Measurements from ENCODE around the gene MDGA2. TPM values are rescaled to one million over a fixed set of nuclear protein-coding genes. Genes with fewer than 3 reads are reported as not detected.
A peak's percentile ranks its signal among the peaks of the same experiment; 100 is the strongest.

MDGA2 gene
- total and polyA plus RNA-seq, 9 donors: 0.11 to 0.61 (median 0.30) TPM

DNA sequence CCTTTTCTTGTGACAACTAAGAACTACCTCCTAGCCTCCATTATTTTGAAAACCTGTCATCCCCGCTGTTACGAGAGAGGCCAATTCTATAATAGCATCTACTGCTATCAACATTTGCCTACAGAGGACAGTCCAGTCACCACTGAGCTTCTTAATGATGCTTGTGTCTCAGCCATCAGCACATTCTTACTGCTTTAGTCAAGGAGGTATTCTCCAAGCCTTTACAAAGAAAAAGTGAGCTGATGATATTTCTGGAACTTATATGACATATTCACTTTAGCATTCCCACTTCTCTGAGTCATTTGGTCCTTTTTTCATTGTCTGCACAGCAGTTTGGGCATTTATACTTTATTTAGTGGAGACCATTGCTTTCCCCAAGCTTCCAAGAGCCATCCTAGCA is 526.1 kb downstream of the MDGA2 start:
- Histone ChIP-seq H3K27ac (ENCODE audit: low read length) (no peak overlapping the region), H3K4me1 (ENCODE audit: control insufficient read depth, insufficient read depth, low read length) (no peaks in the 10 kb centered on the region), H3K36me3 (ENCODE audit: control insufficient read depth, insufficient read depth, low read length) (no peaks in the 10 kb centered on the region), H3K4me3 (ENCODE audit: low read length) (no peak overlapping the region), H3K9me3 (replicated peaks; ENCODE audit: control insufficient read depth, low read depth, low read length) (no peaks in the 10 kb centered on the region), H3K27me3 (ENCODE audit: control insufficient read depth, insufficient read depth, low read length) (no peaks in the 10 kb centered on the region)
- no peak for DNase-seq
- WGBS (ENCODE audit: insufficient coverage): 100% methylated on average over 2 of the region's 2 CpGs

DNA sequence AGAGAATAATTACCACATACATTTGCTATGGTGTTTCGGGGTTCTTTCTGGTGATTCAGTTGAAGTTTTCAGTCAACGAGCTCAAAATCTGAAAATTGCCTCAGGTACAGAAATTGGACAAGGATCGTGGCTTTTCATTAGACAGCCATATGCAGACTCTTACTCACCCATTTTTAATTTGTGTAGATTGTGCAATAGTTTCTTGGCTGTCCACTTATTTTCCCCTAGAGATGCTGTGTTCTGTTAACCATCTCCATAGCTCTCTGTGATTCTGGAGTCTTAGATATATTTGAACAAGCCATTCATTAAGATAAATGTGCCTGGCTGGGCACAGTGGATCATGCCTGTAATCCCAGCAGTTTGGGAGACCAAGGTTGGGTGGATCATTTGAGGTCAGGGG is 526.7 kb downstream of the MDGA2 start:
- H3K9me3 ChIP-seq (replicated peaks; ENCODE audit: control insufficient read depth, low read depth, low read length): no peaks in the 10 kb centered on the region
- no peaks in the 10 kb centered on the region for H3K36me3 ChIP-seq (ENCODE audit: control insufficient read depth, insufficient read depth, low read length)
- no peak for DNase-seq
- no peaks in the 10 kb centered on the region for H3K4me1 ChIP-seq (ENCODE audit: control insufficient read depth, insufficient read depth, low read length)
- H3K27ac ChIP-seq (ENCODE audit: low read length): no peak overlapping the region
- no CpG with 5 or more reads among the region's 3 CpGs for WGBS (ENCODE audit: insufficient coverage)
- H3K4me3 ChIP-seq (ENCODE audit: low read length): no peak overlapping the region
- H3K27me3 ChIP-seq (ENCODE audit: control insufficient read depth, insufficient read depth, low read length): no peaks in the 10 kb centered on the region

DNA sequence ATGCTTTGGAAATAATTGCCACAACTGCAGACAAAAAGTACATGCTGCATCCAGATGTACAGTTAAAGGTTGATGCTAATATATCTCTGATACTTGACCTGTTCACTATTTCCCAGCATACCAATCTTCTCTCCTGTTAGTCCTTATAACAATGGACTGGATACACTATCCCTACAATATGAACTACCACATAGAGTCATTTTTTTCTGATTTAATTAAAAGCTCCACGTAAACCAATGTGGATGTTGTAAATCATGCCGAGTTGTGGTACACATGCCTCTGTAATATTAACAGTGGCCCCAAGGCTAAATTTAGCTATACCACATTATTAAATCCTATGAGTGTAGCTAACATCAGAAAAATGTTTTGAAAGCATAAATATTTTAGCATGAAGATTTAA is 554.8 kb downstream of the MDGA2 start:
- H3K27ac ChIP-seq (ENCODE audit: low read length): no peak overlapping the region
- no peaks in the 10 kb centered on the region for H3K27me3 ChIP-seq (ENCODE audit: control insufficient read depth, insufficient read depth, low read length)
- no peaks in the 10 kb centered on the region for H3K9me3 ChIP-seq (replicated peaks; ENCODE audit: control insufficient read depth, low read depth, low read length)
- WGBS (ENCODE audit: insufficient coverage): no CpG with 5 or more reads among the region's 2 CpGs
- H3K4me1 ChIP-seq (ENCODE audit: control insufficient read depth, insufficient read depth, low read length): no peaks in the 10 kb centered on the region
- no peaks in the 10 kb centered on the region for H3K36me3 ChIP-seq (ENCODE audit: control insufficient read depth, insufficient read depth, low read length)
- DNase-seq: no peak
- H3K4me3 ChIP-seq (ENCODE audit: low read length): no peak overlapping the region

DNA sequence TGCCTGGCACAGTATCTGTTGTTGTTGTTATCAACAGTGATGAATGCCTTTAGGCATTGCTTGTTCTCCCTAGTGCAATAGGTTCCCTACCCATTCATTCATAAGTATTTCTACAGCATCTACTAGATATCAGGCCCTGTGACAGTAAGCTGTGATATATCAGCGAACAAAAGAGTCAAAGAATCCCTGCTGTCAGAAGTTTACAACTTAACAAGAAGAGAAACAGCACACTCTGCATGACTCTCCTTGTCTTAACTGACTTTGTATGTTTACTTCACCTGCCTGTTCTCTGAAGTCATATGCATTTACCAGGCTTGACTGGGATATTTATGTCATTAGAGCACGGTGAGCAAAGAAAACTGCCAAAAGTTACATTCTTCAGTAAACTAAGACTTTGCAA is 571.6 kb downstream of the MDGA2 start:
- H3K4me1 ChIP-seq (ENCODE audit: control insufficient read depth, insufficient read depth, low read length): no peaks in the 10 kb centered on the region
- H3K36me3 ChIP-seq (ENCODE audit: control insufficient read depth, insufficient read depth, low read length): no peaks in the 10 kb centered on the region
- no CpG with 5 or more reads among the region's 2 CpGs for WGBS (ENCODE audit: insufficient coverage)
- no peaks in the 10 kb centered on the region for H3K27me3 ChIP-seq (ENCODE audit: control insufficient read depth, insufficient read depth, low read length)
- H3K9me3 ChIP-seq (replicated peaks; ENCODE audit: control insufficient read depth, low read depth, low read length): no peaks in the 10 kb centered on the region
- DNase-seq: no peak
- no peak overlapping the region for H3K27ac ChIP-seq (ENCODE audit: low read length)
- H3K4me3 ChIP-seq (ENCODE audit: low read length): no peak overlapping the region

GRCh38 chr14:47102472-47102871 is 572.9 kb downstream of the MDGA2 start:
- H3K4me3 ChIP-seq (ENCODE audit: low read length): no peak overlapping the region
- 86% methylated on average over 3 of the region's 3 CpGs for WGBS (ENCODE audit: insufficient coverage)
- H3K27ac ChIP-seq (ENCODE audit: low read length): no peak overlapping the region
- no peaks in the 10 kb centered on the region for H3K36me3 ChIP-seq (ENCODE audit: control insufficient read depth, insufficient read depth, low read length)
- no peaks in the 10 kb centered on the region for H3K27me3 ChIP-seq (ENCODE audit: control insufficient read depth, insufficient read depth, low read length)
- no peak for DNase-seq
- no peaks in the 10 kb centered on the region for H3K9me3 ChIP-seq (replicated peaks; ENCODE audit: control insufficient read depth, low read depth, low read length)
- H3K4me1 ChIP-seq (ENCODE audit: control insufficient read depth, insufficient read depth, low read length): no peaks in the 10 kb centered on the region

- Histone ChIP-seq H3K27me3 (ENCODE audit: control insufficient read depth, insufficient read depth, low read length) (no peaks in the 10 kb centered on the region), H3K36me3 (ENCODE audit: control insufficient read depth, insufficient read depth, low read length) (no peaks in the 10 kb centered on the region), H3K4me1 (ENCODE audit: control insufficient read depth, insufficient read depth, low read length) (no peaks in the 10 kb centered on the region), H3K27ac (ENCODE audit: low read length) (no peak overlapping the region), H3K4me3 (ENCODE audit: low read length) (no peak overlapping the region), H3K9me3 (replicated peaks; ENCODE audit: control insufficient read depth, low read depth, low read length) (no peaks in the 10 kb centered on the region)
- WGBS (ENCODE audit: insufficient coverage): no CpG with 5 or more reads among the region's 1 CpG
- DNase-seq: no peak
These were observed 589.7 kb downstream of the MDGA2 start for GRCh38 chr14:47085678-47086077.

DNA sequence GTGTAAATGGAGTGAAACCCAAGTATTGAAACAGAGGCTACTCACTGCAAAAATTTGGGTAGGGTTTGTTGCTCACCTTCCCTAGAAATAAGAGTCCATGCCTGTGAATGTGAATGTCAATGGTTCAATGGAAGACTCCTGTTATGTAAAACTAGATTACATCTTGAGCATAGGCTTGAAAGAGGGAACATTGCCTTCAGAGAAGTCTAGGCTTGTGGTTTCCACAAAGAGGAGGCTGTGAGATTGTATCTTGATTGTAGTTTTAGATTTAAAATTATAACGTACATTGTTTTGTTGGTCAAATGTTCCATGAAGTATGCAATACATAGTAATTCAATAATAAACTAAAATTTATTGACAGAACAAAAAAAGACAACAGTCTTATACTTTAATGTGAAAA is 610.1 kb downstream of the MDGA2 start:
- H3K4me1 ChIP-seq (ENCODE audit: control insufficient read depth, insufficient read depth, low read length): no peaks in the 10 kb centered on the region
- H3K4me3 ChIP-seq (ENCODE audit: low read length): no peak overlapping the region
- no peak overlapping the region for H3K27ac ChIP-seq (ENCODE audit: low read length)
- H3K9me3 ChIP-seq (replicated peaks; ENCODE audit: control insufficient read depth, low read depth, low read length): no peaks in the 10 kb centered on the region
- DNase-seq: no peak
- WGBS (ENCODE audit: insufficient coverage): no CpG with 5 or more reads among the region's 1 CpG
- no peaks in the 10 kb centered on the region for H3K36me3 ChIP-seq (ENCODE audit: control insufficient read depth, insufficient read depth, low read length)
- H3K27me3 ChIP-seq (ENCODE audit: control insufficient read depth, insufficient read depth, low read length): no peaks in the 10 kb centered on the region

GRCh38 chr14:47060050-47060449 is 615.4 kb downstream of the MDGA2 start:
- no peak for DNase-seq
- WGBS (ENCODE audit: insufficient coverage): no CpG with 5 or more reads among the region's 3 CpGs

GRCh38 chr14:47057364-47057763 is 618.0 kb downstream of the MDGA2 start:
- Histone ChIP-seq H3K4me3 (ENCODE audit: low read length) (no peak overlapping the region), H3K27me3 (ENCODE audit: control insufficient read depth, insufficient read depth, low read length) (no peaks in the 10 kb centered on the region), H3K9me3 (replicated peaks; ENCODE audit: control insufficient read depth, low read depth, low read length) (no peaks in the 10 kb centered on the region), H3K27ac (ENCODE audit: low read length) (no peak overlapping the region), H3K36me3 (ENCODE audit: control insufficient read depth, insufficient read depth, low read length) (no peaks in the 10 kb centered on the region), H3K4me1 (ENCODE audit: control insufficient read depth, insufficient read depth, low read length) (no peaks in the 10 kb centered on the region)
- no peak for DNase-seq

More at GRCh38 chr14:47060050-47060449, 615.4 kb downstream of the MDGA2 start:
- Histone ChIP-seq H3K27ac (ENCODE audit: low read length) (no peak overlapping the region), H3K4me1 (ENCODE audit: control insufficient read depth, insufficient read depth, low read length) (no peaks in the 10 kb centered on the region), H3K36me3 (ENCODE audit: control insufficient read depth, insufficient read depth, low read length) (no peaks in the 10 kb centered on the region), H3K4me3 (ENCODE audit: low read length) (no peak overlapping the region), H3K9me3 (replicated peaks; ENCODE audit: control insufficient read depth, low read depth, low read length) (no peaks in the 10 kb centered on the region), H3K27me3 (ENCODE audit: control insufficient read depth, insufficient read depth, low read length) (no peaks in the 10 kb centered on the region)

- Histone ChIP-seq H3K36me3 (ENCODE audit: control insufficient read depth, insufficient read depth, low read length) (no peaks in the 10 kb centered on the region), H3K4me3 (ENCODE audit: low read length) (no peak overlapping the region), H3K27me3 (ENCODE audit: control insufficient read depth, insufficient read depth, low read length) (no peaks in the 10 kb centered on the region), H3K9me3 (replicated peaks; ENCODE audit: control insufficient read depth, low read depth, low read length) (no peaks in the 10 kb centered on the region), H3K27ac (ENCODE audit: low read length) (no peak overlapping the region), H3K4me1 (ENCODE audit: control insufficient read depth, insufficient read depth, low read length) (no peaks in the 10 kb centered on the region)
- no CpG with 5 or more reads among the region's 1 CpG for WGBS (ENCODE audit: insufficient coverage)
- DNase-seq: peak; percentile 5
These were observed 630.6 kb downstream of the MDGA2 start for GRCh38 chr14:47044841-47045240.

DNA sequence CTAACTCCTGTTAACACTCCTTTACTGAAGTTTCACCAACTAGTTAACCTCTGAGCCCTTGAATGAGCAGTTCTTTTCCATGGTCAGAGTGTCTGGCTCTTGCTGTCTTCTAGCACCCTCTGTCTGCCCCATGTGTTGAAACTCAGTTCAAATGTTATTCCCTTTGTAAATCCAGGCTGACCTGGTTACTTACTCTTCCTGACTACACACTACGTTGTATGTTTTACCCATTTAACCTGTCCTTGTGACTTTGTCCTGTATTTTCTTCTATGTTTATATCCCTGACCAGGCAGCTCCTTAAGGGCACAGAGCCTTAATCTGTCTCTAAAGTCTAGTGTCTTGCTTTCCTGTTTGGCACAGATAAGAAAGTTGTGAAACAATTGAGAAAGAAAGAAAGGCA is 634.9 kb downstream of the MDGA2 start:
- peak; percentile 6 for DNase-seq
- no peak overlapping the region for H3K4me3 ChIP-seq (ENCODE audit: low read length)
- no peaks in the 10 kb centered on the region for H3K36me3 ChIP-seq (ENCODE audit: control insufficient read depth, insufficient read depth, low read length)
- no peak overlapping the region for H3K27ac ChIP-seq (ENCODE audit: low read length)
- no peaks in the 10 kb centered on the region for H3K27me3 ChIP-seq (ENCODE audit: control insufficient read depth, insufficient read depth, low read length)
- H3K9me3 ChIP-seq (replicated peaks; ENCODE audit: control insufficient read depth, low read depth, low read length): no peaks in the 10 kb centered on the region
- WGBS (ENCODE audit: insufficient coverage): no CpG with 5 or more reads among the region's 1 CpG
- no peaks in the 10 kb centered on the region for H3K4me1 ChIP-seq (ENCODE audit: control insufficient read depth, insufficient read depth, low read length)
